SH-SY5Y (cell line): Measurements from ENCODE around the gene LIAS.

Experiments used
- GATA2 ChIP-seq: IDR thresholded peaks from 2 replicates; pipeline ENCODE4 v1.6.1; 2011; ENCODE audit warnings: mild to moderate bottlenecking, low read depth, low read length
- GATA3 ChIP-seq: IDR thresholded peaks from 2 replicates; pipeline ENCODE4 v1.6.1; 2011; ENCODE audit warnings: low read depth, mild to moderate bottlenecking, low read length, moderate library complexity

DNA sequence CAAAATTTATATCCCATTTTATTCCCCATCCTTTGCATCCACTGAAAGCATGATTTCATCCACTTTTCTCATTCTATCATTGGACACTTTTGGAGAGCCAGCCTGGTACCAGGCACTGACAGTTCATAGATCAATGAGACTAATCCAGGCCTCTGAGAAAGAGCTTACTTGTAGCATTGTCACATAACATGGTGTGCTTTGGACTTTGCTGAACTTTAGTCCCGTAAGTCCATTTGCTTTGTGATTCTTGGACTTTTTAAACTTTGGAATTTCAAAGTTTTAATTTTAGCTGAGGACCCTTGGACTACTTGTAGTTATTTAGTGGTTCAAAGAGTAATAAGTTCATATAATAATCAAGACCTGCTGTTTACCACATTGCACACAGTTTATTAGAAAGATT, 11.5 kb downstream of the LIAS start:
- no peak for TF ChIP-seq GATA2
- no peak for TF ChIP-seq GATA3
